IMR-90 (cell line): Measurements from ENCODE around the gene GCC1.

ENCODE experiments used
- CHD1 ChIP-seq: IDR thresholded peaks from 2 replicates; pipeline ENCODE4 v1.6.1; 2012; ENCODE audit warnings: low read depth, low read length, improper control_type of control experiment
- CTCF ChIP-seq: conservative IDR thresholded peaks from 2 replicates; pipeline ENCODE4 v1.5.1; 2012; ENCODE audit warnings: mild to moderate bottlenecking, low read depth, low read length, improper control_type of control experiment
- ELK1 ChIP-seq: fragments of 150-350 bp; IDR thresholded peaks from 2 replicates; pipeline ENCODE4 v1.6.1; 2016; ENCODE audit warnings: low read depth, mild to moderate bottlenecking, low read length, moderate library complexity, borderline replicate concordance
- MAFK ChIP-seq: IDR thresholded peaks from 2 replicates; pipeline ENCODE4 v1.6.1; 2012; ENCODE audit warnings: low read depth, low read length, improper control_type of control experiment
- NFE2L2 ChIP-seq: fragments of 150-350 bp; IDR thresholded peaks from 2 replicates; pipeline ENCODE4 v1.6.1; 2016; ENCODE audit warnings: low read depth, mild to moderate bottlenecking, low read length
- POLR2A ChIP-seq: IDR thresholded peaks from 2 replicates; pipeline ENCODE4 v1.6.1; 2012; ENCODE audit warnings: mild to moderate bottlenecking, low read depth, low read length
- RAD21 ChIP-seq: IDR thresholded peaks from 2 replicates; pipeline ENCODE4 v1.6.1; 2012; ENCODE audit warnings: low read length, improper control_type of control experiment
- RFX5 ChIP-seq: IDR thresholded peaks from 2 replicates; pipeline ENCODE4 v1.8.0; 2012; ENCODE audit warnings: low read depth, mild to moderate bottlenecking, low read length, moderate library complexity
- SMC3 ChIP-seq: fragments of 150-350 bp; IDR thresholded peaks from 2 replicates; pipeline ENCODE4 v1.6.1; 2016; ENCODE audit warnings: low read depth, mild to moderate bottlenecking, antibody characterized with exemption, low read length, moderate library complexity

GRCh38 chr7:127539116-127539515 is 46.3 kb downstream of the GCC1 start:
- TF ChIP-seq CTCF (no peak), POLR2A (no peak), RFX5 (no peak), SMC3 (no peak), ELK1 (no peak), RAD21 (no peak), CHD1 (no peak), NFE2L2 (no peak), MAFK (no peak)
